ENCODE data around the gene RING1. TPM values are rescaled to one million over a fixed set of nuclear protein-coding genes. Genes with fewer than 3 reads are reported as not detected.
A peak's percentile ranks its signal among the peaks of the same experiment; 100 is the strongest.

The RING1 gene
- total RNA-seq, 2 experiments from 2014 or later: 27.1 to 28.6 TPM

GRCh38 chr6:33249732-33250630 lies 41.7 kb downstream of the RING1 start:
- H3K4me1 Mint-ChIP-seq (ENCODE audit: low read depth): peaks cover 37% of the 10 kb centered on the region
- H3K27ac Mint-ChIP-seq: peak overlapping the region; percentile 97
- H3K9me3 Mint-ChIP-seq: no peaks in the 10 kb centered on the region
- intact Hi-C loops (cut with DNase I, micrococcal nuclease): loop anchor here (1.0 to 2.0 kb wide), 5 partner anchors 21 to 235 kb away; partner anchors contain the start of genes RING1 (in 2 of the 2), VPS52 (in 2 of the 2), RXRB (in 1 of the 2) and SLC39A7 (in 1 of the 2)
- peaks cover 32% of the 10 kb centered on the region for H3K4me1 ChIP-seq (ENCODE audit: insufficient read depth, low read length)
- DNase-seq: peak in 1 of 14 experiments; percentile 1
- no peaks in the 10 kb centered on the region for H3K9me3 ChIP-seq (ENCODE audit: control insufficient read depth in 1 of 2, insufficient read depth in 1 of 2, low read length in 2 of 2)
- TF ChIP-seq CTCF (IDR thresholded peaks at IDR 0.05): no peak
- no peaks in the 10 kb centered on the region for H3K27me3 ChIP-seq (ENCODE audit: control insufficient read depth in 1 of 2, insufficient read depth in 2 of 2, low read length in 2 of 2)
- no peaks in the 10 kb centered on the region for H3K27me3 Mint-ChIP-seq
- peaks cover 24% of the 10 kb centered on the region for H3K36me3 Mint-ChIP-seq (ENCODE audit: low read depth)
- ChIA-PET CTCF (interaction anchor here (1.3 to 6.8 kb wide), 10 partner anchors 22 to 461 kb away, joined by 3 to 76 read pairs (median 8); partner anchors contain the start of genes B3GALT4, RPS18, UQCC2 and VPS52), POLR2A (interaction anchor here (0.7 to 4.0 kb wide), 31 partner anchors 10 to 405 kb away, joined by 3 to 95 read pairs (median 11); partner anchors contain the start of genes B3GALT4, HLA-DMA, HSD17B8 and ITPR3)
- peak overlapping the region; percentile 92 for H3K4me3 Mint-ChIP-seq
- no peak for ATAC-seq (ENCODE audit: poor library complexity)
- H3K36me3 ChIP-seq (ENCODE audit: insufficient read depth, low read length): peaks cover 20% of the 10 kb centered on the region
- H3K27ac ChIP-seq (ENCODE audit: low read depth in 1 of 2, low read length in 2 of 2): peak overlapping the region; percentile 89 to 98
- H3K4me3 ChIP-seq (ENCODE audit: low read length): peak overlapping the region; percentile 70

- H3K36me3 ChIP-seq (ENCODE audit: insufficient read depth, low read length): peaks cover 20% of the 10 kb centered on the region
- no peak overlapping the region for H3K4me3 ChIP-seq (ENCODE audit: low read length)
- no peaks in the 10 kb centered on the region for H3K27me3 ChIP-seq (ENCODE audit: control insufficient read depth in 1 of 2, insufficient read depth in 2 of 2, low read length in 2 of 2)
- no peak for TF ChIP-seq CTCF (IDR thresholded peaks at IDR 0.05)
- H3K4me3 Mint-ChIP-seq: peak overlapping the region; percentile 43
- peaks cover 37% of the 10 kb centered on the region for H3K4me1 Mint-ChIP-seq (ENCODE audit: low read depth)
- H3K27me3 Mint-ChIP-seq: no peaks in the 10 kb centered on the region
- H3K36me3 Mint-ChIP-seq (ENCODE audit: low read depth): peaks cover 26% of the 10 kb centered on the region
- intact Hi-C loops (cut with DNase I, micrococcal nuclease): no loop called here
- H3K27ac Mint-ChIP-seq: peak overlapping the region; percentile 97
- POLR2A ChIA-PET: interaction anchor here (0.8 to 4.0 kb wide), 7 partner anchors 12 to 94 kb away, joined by 3 to 95 read pairs (median 21); partner anchors contain the start of genes B3GALT4, RGL2, RPS18 and RXRB
- H3K27ac ChIP-seq (ENCODE audit: low read depth in 1 of 2, low read length in 2 of 2): no peak overlapping the region
- CTCF ChIA-PET: interaction anchor here (1.6 to 6.8 kb wide), 4 partner anchors 21 to 461 kb away, joined by 3 to 76 read pairs (median 11); partner anchors contain the start of genes B3GALT4, RPS18, UQCC2 and VPS52
- ATAC-seq (ENCODE audit: poor library complexity) (no peak), DNase-seq (no peak)
- no peaks in the 10 kb centered on the region for H3K9me3 Mint-ChIP-seq
- peaks cover 32% of the 10 kb centered on the region for H3K4me1 ChIP-seq (ENCODE audit: insufficient read depth, low read length)
- no peaks in the 10 kb centered on the region for H3K9me3 ChIP-seq (ENCODE audit: control insufficient read depth in 1 of 2, insufficient read depth in 1 of 2, low read length in 2 of 2)
Measured at GRCh38 chr6:33250731-33251130, 42.4 kb downstream of the RING1 start.

- peaks cover 28% of the 10 kb centered on the region for H3K36me3 Mint-ChIP-seq (ENCODE audit: low read depth)
- peak overlapping the region; percentile 81 for H3K27ac Mint-ChIP-seq
- intact Hi-C loops (cut with DNase I, micrococcal nuclease): no loop called here
- no peak for DNase-seq
- ChIA-PET CTCF (interaction anchor here (1.6 to 6.8 kb wide), 2 partner anchors 90 to 460 kb away, joined by 3 to 76 read pairs; partner anchors contain the start of gene UQCC2), POLR2A (interaction anchor here (0.7 to 4.0 kb wide), 4 partner anchors 20 to 48 kb away, joined by 3 to 95 read pairs (median 16); partner anchors contain the start of genes B3GALT4, RPS18 and VPS52)
- peaks cover 20% of the 10 kb centered on the region for H3K36me3 ChIP-seq (ENCODE audit: insufficient read depth, low read length)
- H3K4me3 Mint-ChIP-seq: peak overlapping the region; percentile 82
- H3K9me3 ChIP-seq (ENCODE audit: control insufficient read depth in 1 of 2, insufficient read depth in 1 of 2, low read length in 2 of 2): no peaks in the 10 kb centered on the region
- no peak overlapping the region for H3K27ac ChIP-seq (ENCODE audit: low read depth in 1 of 2, low read length in 2 of 2)
- H3K27me3 ChIP-seq (ENCODE audit: control insufficient read depth in 1 of 2, insufficient read depth in 2 of 2, low read length in 2 of 2): no peaks in the 10 kb centered on the region
- H3K9me3 Mint-ChIP-seq: no peaks in the 10 kb centered on the region
- H3K4me1 ChIP-seq (ENCODE audit: insufficient read depth, low read length): peaks cover 32% of the 10 kb centered on the region
- H3K27me3 Mint-ChIP-seq: no peaks in the 10 kb centered on the region
- TF ChIP-seq CTCF (IDR thresholded peaks at IDR 0.05): no peak
- peaks cover 37% of the 10 kb centered on the region for H3K4me1 Mint-ChIP-seq (ENCODE audit: low read depth)
- no peak for ATAC-seq (ENCODE audit: poor library complexity)
- no peak overlapping the region for H3K4me3 ChIP-seq (ENCODE audit: low read length)
Measured at GRCh38 chr6:33251395-33252012, 43.2 kb downstream of the RING1 start.
